Smooth muscle cell (in vitro differentiated cells): ENCODE results near the gene PPP2R2C. TPM values are rescaled to one million over a fixed set of nuclear protein-coding genes. Genes with fewer than 3 reads are reported as not detected.

ENCODE experiments used
- DNase-seq: peaks from one replicate; lab custom pipeline; 2025; ENCODE audit not compliant: unreplicated experiment; lab: John Stamatoyannopoulos, UW
- H2AFZ ChIP-seq: fragments of 200-600 bp; sonication (generic); 2 replicates; pipeline ENCODE4 v1.6.0; 2016; ENCODE audit warnings: antibody characterized with exemption, low read depth, mild to moderate bottlenecking
- H3F3A ChIP-seq: fragments of 200-600 bp; sonication (generic); 2 replicates; pipeline ENCODE4 v1.6.0; 2017; ENCODE audit warnings: antibody characterized with exemption, low read depth
- H3K27ac ChIP-seq: fragments of 200-600 bp; sonication (generic); 2 replicates; pipeline ENCODE4 v1.5.1; 2016; ENCODE audit warnings: low read depth, mild to moderate bottlenecking
- H3K27me3 ChIP-seq: fragments of 200-600 bp; sonication (generic); 2 replicates; pipeline ENCODE4 v1.6.1; 2016; ENCODE audit warnings: low read depth, mild to moderate bottlenecking
- H3K36me3 ChIP-seq: fragments of 200-600 bp; sonication (generic); 2 replicates; pipeline ENCODE4 v1.5.1; 2016; ENCODE audit warnings: low read depth
- H3K4me1 ChIP-seq: fragments of 200-600 bp; sonication (generic); 2 replicates; pipeline ENCODE4 v1.5.1; 2016; ENCODE audit warnings: low read depth
- H3K4me2 ChIP-seq: fragments of 200-600 bp; sonication (generic); 2 replicates; pipeline ENCODE4 v1.6.0; 2016; ENCODE audit warnings: mild to moderate bottlenecking
- H3K4me3 ChIP-seq: fragments of 200-600 bp; sonication (generic); 2 replicates; pipeline ENCODE4 v1.5.1; 2016; ENCODE audit warnings: mild to moderate bottlenecking
- H3K79me2 ChIP-seq: fragments of 200-600 bp; sonication (generic); 2 replicates; pipeline ENCODE4 v1.6.0; 2016; ENCODE audit warnings: low read depth, mild to moderate bottlenecking
- H3K9ac ChIP-seq: fragments of 200-600 bp; sonication (generic); 2 replicates; pipeline ENCODE4 v1.6.0; 2016; ENCODE audit warnings: low read depth
- H3K9me3 ChIP-seq: fragments of 200-600 bp; sonication (generic); replicated peaks from 2 replicates; pipeline ENCODE4 v1.5.1; 2016; ENCODE audit warnings: low read depth
- H4K20me1 ChIP-seq: fragments of 200-600 bp; sonication (generic); 2 replicates; pipeline ENCODE4 v1.6.0; 2016; ENCODE audit warnings: low read depth
- CTCF ChIP-seq: fragments of 200-600 bp; sonication (generic); IDR thresholded peaks from 2 replicates; pipeline ENCODE4 v1.5.1; 2017; ENCODE audit warnings: borderline replicate concordance, mild to moderate bottlenecking, antibody characterized with exemption; ENCODE audit not compliant: insufficient read depth, poor library complexity, severe bottlenecking
- WGBS: methylation state at CpG from one replicate; pipeline ENCODE4 v1.1.7; 2016; ENCODE audit warnings: low lambda C conversion rate; 5-methylcytosine and 5-hydroxymethylcytosine counted together
- polyA plus RNA-seq: library from polyadenylated mRNA; unstranded; fragments of >200 nt; fragmentation: Nextera tagmentation; extraction: Ambion mirVana; gene quantifications from 2 replicates; pipeline ENCODE4 v1.2.1, GENCODE V29; 2016
- total RNA-seq: library from RNA; depleted of rRNA; stranded (reverse); fragments of >200 nt; gene quantifications from 2 replicates; pipeline ENCODE4 v1.2.3, GENCODE V29; 2014

Gene PPP2R2C
- total and polyA plus RNA-seq, 2 experiments from 2014 or later = 0.54 to 1.8 TPM

GRCh38 chr4:6450709-6451108, 21.7 kb downstream of the PPP2R2C start:
- Histone ChIP-seq H3K27me3 (no peaks in the 10 kb centered on the region), H3K27ac (no peak overlapping the region), H3K4me3 (no peak overlapping the region), H3K4me1 (peaks cover 9% of the 10 kb centered on the region), H3K79me2 (no peaks in the 10 kb centered on the region), H3K9ac (no peak overlapping the region), H3K9me3 (no peaks in the 10 kb centered on the region), H4K20me1 (no peaks in the 10 kb centered on the region), H3F3A (no peaks in the 10 kb centered on the region), H3K36me3 (no peaks in the 10 kb centered on the region), H3K4me2 (no peak overlapping the region), H2AFZ (no peak overlapping the region)
- no peak for DNase-seq
- TF ChIP-seq CTCF = no peak
- 98% methylated on average over 7 of the region's 7 CpGs for WGBS

- Histone ChIP-seq H3K36me3 (no peaks in the 10 kb centered on the region), H3K9me3 (no peaks in the 10 kb centered on the region), H3K4me1 (peaks cover 9% of the 10 kb centered on the region), H3K9ac (no peak overlapping the region), H3K4me2 (no peak overlapping the region), H3F3A (no peaks in the 10 kb centered on the region), H3K27me3 (no peaks in the 10 kb centered on the region), H3K27ac (no peak overlapping the region), H2AFZ (no peak overlapping the region), H3K79me2 (no peaks in the 10 kb centered on the region), H3K4me3 (no peak overlapping the region), H4K20me1 (no peaks in the 10 kb centered on the region)
- TF ChIP-seq CTCF = no peak
- WGBS = 89% methylated on average over 15 of the region's 15 CpGs
- no peak for DNase-seq
Measured at GRCh38 chr4:6449746-6450369, 22.6 kb downstream of the PPP2R2C start.

- TF ChIP-seq CTCF = no peak
- H3K4me1 ChIP-seq = peaks cover 9% of the 10 kb centered on the region
- H3K4me3 ChIP-seq = no peak overlapping the region
- H3K4me2 ChIP-seq = no peak overlapping the region
- no peak for DNase-seq
- no peaks in the 10 kb centered on the region for H3K36me3 ChIP-seq
- H3K79me2 ChIP-seq = no peaks in the 10 kb centered on the region
- H3F3A ChIP-seq = no peaks in the 10 kb centered on the region
- no peaks in the 10 kb centered on the region for H4K20me1 ChIP-seq
- no peaks in the 10 kb centered on the region for H3K27me3 ChIP-seq
- 91% methylated on average over 14 of the region's 14 CpGs for WGBS
- H3K9ac ChIP-seq = no peak overlapping the region
- H3K27ac ChIP-seq = no peak overlapping the region
- no peaks in the 10 kb centered on the region for H3K9me3 ChIP-seq
- no peak overlapping the region for H2AFZ ChIP-seq
Measured at GRCh38 chr4:6449335-6449734, 23.1 kb downstream of the PPP2R2C start.
